ENCODE measurements around the gene HSPA4.

HSPA4 gene

GRCh38 chr5:133106343-133106742, 54.5 kb downstream of the HSPA4 start:
- DNase-seq (ENCODE audit: low spot score): no peak

- DNase-seq (ENCODE audit: low spot score): no peak
Observed at GRCh38 chr5:133106761-133107572, 55.2 kb downstream of the HSPA4 start.

- no peak for DNase-seq (ENCODE audit: low spot score)
Observed at GRCh38 chr5:133108481-133108921, 56.7 kb downstream of the HSPA4 start.

- DNase-seq (ENCODE audit: low spot score): no peak
Observed at GRCh38 chr5:133109655-133110483, 58.1 kb downstream of the HSPA4 start.

GRCh38 chr5:133110709-133111108, 58.9 kb downstream of the HSPA4 start:
- DNase-seq (ENCODE audit: low spot score): no peak

- DNase-seq (ENCODE audit: low spot score): peak; percentile 91
Observed at GRCh38 chr5:133111299-133111698, 59.5 kb downstream of the HSPA4 start.

GRCh38 chr5:133112026-133112660, 60.3 kb downstream of the HSPA4 start:
- DNase-seq (ENCODE audit: low spot score): no peak

- peak; percentile 35 for DNase-seq (ENCODE audit: low spot score)
Observed at GRCh38 chr5:133113331-133114061, 61.7 kb downstream of the HSPA4 start.

GRCh38 chr5:133114166-133114932, 62.5 kb downstream of the HSPA4 start:
- DNase-seq (ENCODE audit: low spot score): peak; percentile 22

- DNase-seq (ENCODE audit: low spot score): peak; percentile 34
Observed at GRCh38 chr5:133114933-133115310, 63.1 kb downstream of the HSPA4 start.

GRCh38 chr5:133116601-133117000, 64.8 kb downstream of the HSPA4 start:
- DNase-seq (ENCODE audit: low spot score): peak; percentile 15

GRCh38 chr5:133117166-133117911, 65.5 kb downstream of the HSPA4 start:
- peak; percentile 28 for DNase-seq (ENCODE audit: low spot score)

- peak; percentile 21 for DNase-seq (ENCODE audit: low spot score)
Observed at GRCh38 chr5:133117912-133118445, 66.2 kb downstream of the HSPA4 start.

GRCh38 chr5:133118741-133119140, 66.9 kb downstream of the HSPA4 start:
- peak; percentile 39 for DNase-seq (ENCODE audit: low spot score)

GRCh38 chr5:133119233-133119711, 67.5 kb downstream of the HSPA4 start:
- peak; percentile 47 for DNase-seq (ENCODE audit: low spot score)

- peak; percentile 23 for DNase-seq (ENCODE audit: low spot score)
Observed at GRCh38 chr5:133120156-133120750, 68.4 kb downstream of the HSPA4 start.

- no peak for DNase-seq (ENCODE audit: low spot score)
Observed at GRCh38 chr5:133121080-133121479, 69.3 kb downstream of the HSPA4 start.

GRCh38 chr5:133121611-133122150, 69.9 kb downstream of the HSPA4 start:
- DNase-seq (ENCODE audit: low spot score): no peak

- DNase-seq (ENCODE audit: low spot score): no peak
Observed at GRCh38 chr5:133122711-133123110, 70.9 kb downstream of the HSPA4 start.

Measured in ecto neural progenitor cell (in vitro differentiated cells).